GM18867 (cell line): Measurements from ENCODE around the gene CLSTN2.

Experiments used
- ATAC-seq: cut with Tn5 transposase; IDR thresholded peaks from one replicate; pipeline ENCODE4 v1.9.1; 2021; ENCODE audit warnings: mild to moderate bottlenecking, moderate library complexity; ENCODE audit not compliant: unreplicated experiment

The CLSTN2 gene

GRCh38 chr3:140626856-140627255 is 691.9 kb downstream of the CLSTN2 start:
- no peak for ATAC-seq
